ENCODE measurements around the gene COL9A2.

COL9A2 gene

DNA sequence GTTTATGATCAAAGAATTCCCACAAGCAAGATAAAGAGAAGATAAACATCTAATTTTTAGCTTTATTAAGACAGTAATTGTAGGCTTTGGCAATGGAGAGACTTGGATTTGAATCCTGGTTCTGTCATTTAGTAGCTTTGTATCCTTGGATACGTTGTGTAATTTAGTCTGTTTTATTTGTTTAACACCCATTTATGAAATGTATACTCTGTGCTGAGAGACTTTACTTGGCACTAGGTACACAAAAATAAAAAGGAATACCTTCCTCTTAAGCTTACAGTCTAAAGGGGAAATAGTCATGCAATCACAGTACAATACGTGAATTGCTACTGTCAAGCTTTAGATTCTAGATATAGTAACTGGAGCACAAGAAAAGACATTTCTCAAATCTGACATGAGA, 35.2 kb downstream of the COL9A2 start:
- TF ChIP-seq CTCF (conservative IDR thresholded peaks at IDR 0.05; ENCODE audit: low read length): no peak
- DNase-seq (ENCODE audit: low read depth): no peak
- H3K4me3 ChIP-seq (ENCODE audit: low read length): no peak overlapping the region

GRCh38 chr1:40276122-40276521, 41.0 kb downstream of the COL9A2 start:
- DNase-seq (ENCODE audit: low read depth): no peak
- no peak overlapping the region for H3K4me3 ChIP-seq (ENCODE audit: low read length)
- TF ChIP-seq CTCF (conservative IDR thresholded peaks at IDR 0.05; ENCODE audit: low read length): no peak

DNA sequence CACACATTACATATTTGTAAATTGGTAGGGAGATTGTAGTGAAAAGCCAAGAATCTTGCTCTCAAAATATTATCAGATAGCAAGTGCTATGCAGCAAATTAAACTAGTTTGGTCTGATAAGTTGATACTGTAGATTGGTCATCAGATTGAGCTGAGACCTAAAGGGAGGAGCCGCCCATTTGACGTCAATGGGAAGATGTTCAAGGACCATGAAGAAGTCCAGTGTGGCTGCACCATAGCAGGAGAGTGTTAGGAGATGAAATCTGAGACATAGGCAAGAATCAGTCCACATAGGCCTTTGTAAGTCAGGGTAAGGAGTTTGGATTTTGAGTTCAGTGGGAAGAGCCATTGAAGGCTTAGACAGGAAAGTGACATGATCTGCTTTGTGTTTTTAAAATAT, 42.8 kb downstream of the COL9A2 start:
- no peak for TF ChIP-seq CTCF (conservative IDR thresholded peaks at IDR 0.05; ENCODE audit: low read length)
- no peak overlapping the region for H3K4me3 ChIP-seq (ENCODE audit: low read length)
- no peak for DNase-seq (ENCODE audit: low read depth)

GRCh38 chr1:40273547-40274166, 43.4 kb downstream of the COL9A2 start:
- DNase-seq (ENCODE audit: low read depth): no peak
- TF ChIP-seq CTCF (conservative IDR thresholded peaks at IDR 0.05; ENCODE audit: low read length): no peak
- no peak overlapping the region for H3K4me3 ChIP-seq (ENCODE audit: low read length)

DNA sequence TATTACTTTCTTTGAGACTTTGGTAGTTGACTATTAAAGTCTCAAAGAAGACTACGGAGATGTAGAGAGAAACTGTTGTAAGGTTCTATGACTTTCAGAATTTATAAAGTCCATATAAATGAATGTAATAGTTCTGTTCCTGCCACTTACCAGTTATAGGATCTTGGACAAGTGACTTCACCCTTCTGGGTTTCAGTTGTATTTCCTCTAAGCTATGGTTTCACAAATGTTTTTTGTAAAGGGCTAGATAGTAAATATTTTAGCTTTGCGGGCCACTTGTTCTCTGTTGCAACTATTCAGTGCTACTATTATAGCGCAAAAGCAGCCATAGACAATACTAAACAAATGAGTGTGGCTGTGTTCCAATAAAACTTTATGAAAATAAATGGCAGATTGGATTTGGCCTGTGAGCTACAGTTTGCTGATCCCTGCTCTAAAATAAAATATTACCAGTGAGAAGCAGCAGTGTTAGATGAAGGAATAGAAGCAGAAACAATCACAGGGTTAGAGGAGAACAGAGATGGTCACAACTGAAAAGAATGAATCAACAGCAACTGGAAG, 44.4 kb downstream of the COL9A2 start:
- TF ChIP-seq CTCF (conservative IDR thresholded peaks at IDR 0.05; ENCODE audit: low read length): no peak
- no peak for DNase-seq (ENCODE audit: low read depth)
- no peak overlapping the region for H3K4me3 ChIP-seq (ENCODE audit: low read length)

DNA sequence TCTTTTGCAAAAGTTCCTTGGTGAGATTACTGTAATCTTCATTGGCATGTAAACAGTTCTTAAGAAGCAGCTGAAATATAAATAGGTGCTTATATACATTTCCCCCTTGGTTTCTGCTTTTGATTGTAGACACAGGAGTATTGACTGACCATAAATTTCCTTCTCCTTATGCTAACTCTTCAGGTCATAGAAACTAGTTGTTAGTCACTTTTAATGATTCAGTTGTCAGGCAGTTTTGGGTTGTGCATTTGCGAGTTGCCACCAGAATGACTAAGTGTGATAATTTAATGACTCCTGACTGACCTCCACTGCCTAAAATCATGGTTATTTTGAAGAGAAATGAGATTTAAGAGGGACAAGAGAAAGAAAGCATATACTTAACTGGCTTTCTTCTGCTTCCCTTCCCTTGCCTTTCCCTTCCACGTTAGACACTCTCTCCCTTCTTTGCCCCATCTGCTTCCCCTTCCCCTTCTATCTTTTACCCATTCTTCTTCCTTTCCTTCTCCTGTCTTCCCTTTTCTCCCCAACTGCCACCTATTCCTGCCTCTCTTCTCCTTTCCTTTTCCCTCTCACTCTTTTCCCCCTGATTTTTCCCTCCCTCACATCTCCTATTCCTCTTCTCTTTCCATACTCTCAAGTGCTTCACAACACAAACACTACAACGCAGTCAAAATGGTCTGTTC, 46.8 kb downstream of the COL9A2 start:
- no peak overlapping the region for H3K4me3 ChIP-seq (ENCODE audit: low read length)
- TF ChIP-seq CTCF (conservative IDR thresholded peaks at IDR 0.05; ENCODE audit: low read length): no peak
- DNase-seq (ENCODE audit: low read depth): peak; percentile 33

- no peak for TF ChIP-seq CTCF (conservative IDR thresholded peaks at IDR 0.05; ENCODE audit: low read length)
- DNase-seq (ENCODE audit: low read depth): no peak
- H3K4me3 ChIP-seq (ENCODE audit: low read length): no peak overlapping the region
Measured at GRCh38 chr1:40268211-40268610, 48.9 kb downstream of the COL9A2 start.
